Measurements from ENCODE around the gene ATOSB.

The ATOSB gene

DNA sequence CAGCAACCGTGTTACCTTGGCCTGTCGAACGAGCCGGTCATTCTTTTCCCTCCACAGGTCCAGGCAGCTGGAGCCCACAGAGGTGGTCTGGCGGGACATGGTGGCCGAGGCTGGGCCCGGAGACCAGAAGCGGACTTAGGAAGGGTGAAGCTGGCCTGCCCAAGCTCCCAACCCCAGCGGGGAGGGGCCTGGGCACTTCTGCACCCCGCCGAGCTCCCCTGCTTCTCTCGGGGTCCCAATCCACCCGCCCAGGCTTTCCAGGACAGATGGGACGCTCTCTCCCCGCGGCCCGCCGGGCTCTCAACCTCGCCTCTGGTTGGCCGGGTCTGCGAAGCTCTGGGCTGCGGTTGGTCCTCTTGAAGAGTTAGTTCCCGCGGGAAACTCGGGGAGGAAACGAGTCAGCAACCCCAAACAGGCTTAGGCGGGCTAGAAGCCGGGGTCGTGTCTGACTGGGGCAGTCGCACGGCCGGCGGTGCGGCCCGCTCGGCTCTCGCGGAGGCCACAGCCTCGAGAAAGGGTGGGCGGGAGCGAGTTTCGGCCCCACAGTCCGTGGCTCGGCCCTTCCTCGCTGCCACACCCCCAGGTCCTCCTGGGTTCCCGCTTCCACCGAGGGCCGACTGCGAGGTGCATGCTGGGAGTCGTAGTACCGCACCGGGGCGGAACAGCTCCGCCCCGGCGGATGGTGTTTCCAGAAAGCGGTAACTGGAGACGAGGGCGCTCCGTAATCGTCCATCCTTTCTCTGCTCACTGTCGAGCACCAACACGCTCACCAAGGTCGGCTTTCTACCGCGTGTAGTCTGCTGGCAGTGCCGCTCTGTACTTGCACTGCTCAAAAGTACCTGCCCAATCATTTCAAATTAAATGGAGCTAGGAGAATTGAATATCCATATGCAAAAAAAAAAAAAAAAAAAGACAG lies 36.0 kb downstream of the ATOSB start, which contains the start of gene FANCG:
Gene FANCG (minus strand): TSS at position 517 of the 916 bp plus-strand sequence. CDS start 418 bp downstream, at position 99.
- peak; percentile 59 for DNase-seq

DNA sequence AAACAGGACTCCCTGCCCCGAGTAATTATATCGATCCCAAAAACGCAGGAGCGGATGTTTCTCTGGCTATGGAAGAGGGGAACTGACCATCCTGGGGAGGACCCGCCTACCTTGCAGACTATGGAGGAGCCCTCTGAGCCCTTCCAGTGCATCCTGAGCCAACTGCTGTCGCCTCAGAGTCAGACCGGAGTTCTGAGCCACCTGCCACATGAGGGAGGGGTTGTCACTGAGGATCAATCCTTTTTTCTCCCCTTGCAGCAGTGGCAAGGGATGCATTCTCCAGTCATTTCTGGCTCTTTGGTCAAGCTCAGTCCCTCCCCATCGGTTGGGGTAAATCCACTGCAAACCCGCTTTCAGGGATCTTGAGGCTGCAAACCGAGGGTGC lies 36.6 kb downstream of the ATOSB start:
- no peak for DNase-seq

- DNase-seq: no peak
These were observed 37.6 kb downstream of the ATOSB start for GRCh38 chr9:35078066-35078465.

DNA sequence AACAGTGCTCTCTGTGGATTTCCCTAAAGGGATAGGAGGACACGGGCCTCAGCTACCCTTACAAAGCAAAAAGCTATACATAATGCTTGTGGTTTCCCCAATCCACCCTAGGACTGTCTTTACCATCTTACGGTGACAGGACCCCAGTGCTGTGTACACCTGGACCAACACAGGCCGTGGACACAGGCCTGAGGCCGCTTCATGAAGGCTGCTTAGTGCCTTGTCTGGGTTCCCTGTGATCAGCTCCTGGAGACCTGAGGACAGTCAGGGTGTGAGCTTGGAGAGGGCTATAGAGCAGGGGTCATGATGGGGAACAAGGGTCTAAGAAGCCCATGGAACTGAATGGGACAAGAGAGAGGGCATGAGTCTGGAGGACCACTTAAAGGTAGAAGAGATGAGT lies 38.8 kb downstream of the ATOSB start:
- DNase-seq: no peak

GRCh38 chr9:35075358-35075757 lies 40.3 kb downstream of the ATOSB start:
- DNase-seq: no peak

DNA sequence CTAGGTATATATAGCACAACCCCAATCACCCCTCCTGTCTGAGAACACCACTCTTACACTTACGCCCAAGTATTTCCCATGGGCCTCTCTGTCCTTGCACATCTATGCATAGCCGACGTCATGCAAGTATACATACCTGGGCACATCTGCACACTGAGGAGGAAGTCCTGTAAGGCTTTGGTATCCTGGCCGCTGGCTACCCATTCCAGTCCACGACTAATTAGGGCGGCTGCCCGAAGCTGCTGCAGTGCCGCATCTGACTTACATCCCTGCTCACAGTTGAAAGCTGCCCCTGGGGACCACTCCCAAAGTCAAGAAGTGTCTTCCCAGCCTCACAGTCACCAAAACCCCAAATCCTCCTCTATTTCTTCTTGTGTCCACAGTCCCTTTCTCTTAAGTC lies 40.9 kb downstream of the ATOSB start:
- DNase-seq: no peak

DNA sequence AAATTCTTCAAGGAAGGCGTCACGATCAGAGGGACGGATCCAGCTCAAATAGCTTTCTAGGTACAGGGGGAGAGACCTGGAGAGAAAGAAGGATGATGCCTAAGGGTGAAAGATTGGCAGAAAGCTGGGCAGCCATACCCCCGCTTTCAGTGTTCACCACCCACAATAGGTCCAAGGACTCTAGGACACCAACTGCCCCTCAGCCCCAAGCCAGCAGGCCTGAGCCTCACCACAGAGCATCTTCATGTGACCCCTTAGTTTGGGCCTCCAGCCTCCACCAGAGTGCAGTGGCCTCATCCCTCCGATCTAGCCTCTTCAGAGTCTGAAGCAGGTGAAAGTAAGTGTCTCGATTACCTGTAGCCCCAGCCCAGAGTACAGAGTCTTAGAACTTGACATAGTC lies 41.5 kb downstream of the ATOSB start:
- DNase-seq: no peak

DNA sequence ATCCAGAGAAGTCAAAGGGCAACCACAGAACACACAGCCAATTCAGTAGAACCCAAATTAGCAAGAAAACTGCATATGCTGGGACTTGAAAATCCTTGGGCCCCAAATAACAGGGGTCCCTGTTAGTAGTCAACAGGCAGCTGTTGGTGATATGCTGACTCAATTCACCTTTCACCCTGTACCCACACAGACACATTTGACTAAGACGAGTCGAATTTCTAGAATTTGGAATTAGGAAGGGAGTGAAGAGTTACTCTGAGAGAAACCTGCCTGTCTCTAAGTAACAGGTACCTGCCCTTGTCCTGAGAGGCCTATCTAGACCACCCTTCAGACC lies 42.4 kb downstream of the ATOSB start:
- DNase-seq: no peak

- peak; percentile 95 for DNase-seq
These were observed 43.0 kb downstream of the ATOSB start, which contains the start of gene VCP for GRCh38 chr9:35072461-35073278. Gene VCP, minus strand, starts transcription at chr9:35072625. Its CDS starts 272 bp downstream, at chr9:35072353.

- peak; percentile 2 for DNase-seq
These were observed 43.7 kb downstream of the ATOSB start for GRCh38 chr9:35071814-35072460.

GRCh38 chr9:35070823-35071813 lies 44.5 kb downstream of the ATOSB start:
- no peak for DNase-seq

GRCh38 chr9:35069020-35069419 lies 46.6 kb downstream of the ATOSB start:
- no peak for DNase-seq

DNA sequence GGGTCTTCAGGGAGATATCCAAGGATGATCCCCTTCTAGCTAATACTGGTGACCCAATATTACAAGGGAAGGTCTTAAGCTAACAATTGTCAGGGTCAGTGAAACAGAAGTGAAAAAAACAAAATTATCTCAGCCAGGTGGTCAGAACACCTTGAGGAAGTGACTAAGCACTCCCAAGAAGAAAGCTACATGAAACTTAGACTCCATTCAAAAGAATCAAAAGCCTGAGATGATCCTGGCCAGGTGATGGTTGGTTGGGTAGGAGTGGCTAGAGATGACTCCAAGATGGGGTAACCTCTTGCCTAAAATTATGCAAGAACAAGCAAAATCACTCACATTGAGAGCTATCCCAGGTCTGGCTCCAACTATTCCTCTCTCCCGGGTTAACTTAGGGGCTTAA lies 48.6 kb downstream of the ATOSB start:
- no peak for DNase-seq

- no peak for DNase-seq
These were observed 55.0 kb downstream of the ATOSB start for GRCh38 chr9:35060548-35061207.

- DNase-seq: no peak
These were observed 56.2 kb downstream of the ATOSB start for GRCh38 chr9:35059438-35059837.

DNA sequence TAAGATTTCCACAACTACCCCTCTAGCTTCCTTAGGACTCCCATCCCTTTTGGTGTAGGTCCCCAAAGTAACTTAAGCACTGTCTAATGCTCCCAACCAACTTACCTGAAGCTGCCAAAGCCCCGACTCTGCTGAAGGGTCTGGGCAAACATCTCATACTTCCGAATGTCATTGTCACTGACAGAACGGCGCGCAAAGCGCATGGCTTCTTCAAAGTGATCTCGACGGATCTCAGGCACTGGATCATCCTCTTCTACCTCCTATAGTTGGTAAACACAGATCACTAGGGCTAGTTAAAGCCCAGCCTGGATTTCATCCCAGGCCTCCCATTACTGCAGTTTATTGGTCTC lies 58.4 kb downstream of the ATOSB start:
- no peak for DNase-seq

DNA sequence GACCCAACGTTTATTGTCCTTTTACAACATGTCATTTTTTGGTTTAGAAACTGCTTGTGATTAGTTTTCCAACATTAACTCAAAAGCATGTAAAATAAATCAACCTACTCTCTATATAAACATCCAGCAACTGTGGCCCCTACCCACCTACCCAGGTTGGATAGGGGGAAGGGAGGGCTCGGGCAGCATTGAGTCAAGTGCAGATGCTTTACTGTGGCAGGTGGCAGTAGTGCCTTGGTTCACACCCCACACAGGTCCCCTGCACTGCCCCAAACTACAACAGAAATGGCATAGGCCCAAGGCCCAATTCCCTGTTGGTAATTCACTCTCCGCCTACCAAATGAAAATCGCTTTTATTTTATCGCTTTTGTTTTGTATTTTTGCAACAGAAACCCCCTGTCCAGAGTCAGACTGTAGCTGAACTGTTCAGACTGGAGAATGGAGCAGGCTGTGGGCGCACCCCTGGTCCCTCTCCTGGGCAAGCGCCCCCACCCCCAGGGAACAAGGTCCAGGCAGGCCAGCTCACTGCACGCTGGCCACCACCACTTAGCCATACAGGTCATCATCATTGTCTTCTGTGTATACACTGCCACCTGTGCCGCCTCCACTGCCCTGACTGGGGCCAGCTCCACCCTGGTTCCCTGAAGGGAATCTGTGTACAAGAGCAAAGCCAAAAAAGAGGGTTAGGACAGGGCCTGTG lies 58.9 kb downstream of the ATOSB start:
- DNase-seq: no peak

- DNase-seq: no peak
These were observed 60.6 kb downstream of the ATOSB start for GRCh38 chr9:35054871-35055644.

GRCh38 chr9:35054185-35054835 lies 61.4 kb downstream of the ATOSB start:
- DNase-seq: no peak
